Body of pancreas (tissue), 4 donors: ENCODE results near the gene HEPH.

Source experiments
- CTCF ChIP-seq, 7 experiments: fragments of 450-650 bp in 4 of 7; fragments of 200-600 bp in 3 of 7; sonication (generic) in 3 of 7; IDR thresholded peaks; one replicate each; pipeline ENCODE4 v1.5.1; 2016 to 2019; ENCODE audit warnings: antibody characterized with exemption in 7 of 7
- POLR2A ChIP-seq, 3 donors: fragments of 450-650 bp; IDR thresholded peaks; one replicate each; pipeline ENCODE4 v1.6.1; 2016; ENCODE audit warnings: antibody characterized with exemption in 3 of 3, mild to moderate bottlenecking in 2 of 3

GRCh38 chrX:66176134-66176533 lies 12.1 kb downstream of the HEPH start:
- TF ChIP-seq CTCF (IDR thresholded peaks at IDR 0.05) (no peak), POLR2A (IDR thresholded peaks at IDR 0.05) (no peak)
